HUES6 (cell line): ENCODE measurements around the gene ATF7.
"Not testable (repeated sequence)": the region's sequence is repeated elsewhere in the genome, so short reads cannot be mapped to it uniquely, and the experiment has no call there.

Source experiments
- H3K27ac ChIP-seq: 2 replicates; pipeline ENCODE4 v1.7.0; 2013; ENCODE audit warnings: low read depth, mild to moderate bottlenecking, low read length, inconsistent platforms
- H3K27me3 ChIP-seq: 2 replicates; pipeline ENCODE4 v1.6.1; 2013; ENCODE audit warnings: low read length; ENCODE audit not compliant: control insufficient read depth, insufficient read depth
- H3K36me3 ChIP-seq: 2 replicates; pipeline ENCODE4 v1.6.1; 2013; ENCODE audit warnings: low read length; ENCODE audit not compliant: control insufficient read depth, insufficient read depth
- H3K4me1 ChIP-seq: 2 replicates; pipeline ENCODE4 v1.6.1; 2013; ENCODE audit warnings: low read length; ENCODE audit not compliant: control insufficient read depth, insufficient read depth
- H3K4me3 ChIP-seq: 2 replicates; pipeline ENCODE4 v1.5.1; 2013; ENCODE audit warnings: low read depth, low read length
- H3K9ac ChIP-seq: one replicate; pipeline ENCODE4 v1.6.1; 2013; ENCODE audit warnings: mild to moderate bottlenecking, low read length
- H3K9me3 ChIP-seq: 2 replicates; pipeline ENCODE4 v1.6.1; 2013; ENCODE audit warnings: low read depth, low read length; ENCODE audit not compliant: control insufficient read depth, insufficient read depth

The ATF7 gene

GRCh38 chr12:53611304-53611703 lies 14.9 kb downstream of the ATF7 start:
- Histone ChIP-seq H3K36me3 (no peaks in the 10 kb centered on the region), H3K27me3 (no peaks in the 10 kb centered on the region), H3K9me3 (no peaks in the 10 kb centered on the region), H3K27ac (no peak overlapping the region), H3K4me1 (no peaks in the 10 kb centered on the region), H3K9ac (no peak overlapping the region), H3K4me3 (no peak overlapping the region)

- not testable (repeated sequence) for H3K36me3 ChIP-seq, H3K4me3 ChIP-seq, H3K9ac ChIP-seq, H3K27me3 ChIP-seq, H3K9me3 ChIP-seq, H3K27ac ChIP-seq
- peaks cover 20% of the 10 kb centered on the region for H3K4me1 ChIP-seq
Measured at GRCh38 chr12:53606688-53607087, 19.5 kb downstream of the ATF7 start.

DNA sequence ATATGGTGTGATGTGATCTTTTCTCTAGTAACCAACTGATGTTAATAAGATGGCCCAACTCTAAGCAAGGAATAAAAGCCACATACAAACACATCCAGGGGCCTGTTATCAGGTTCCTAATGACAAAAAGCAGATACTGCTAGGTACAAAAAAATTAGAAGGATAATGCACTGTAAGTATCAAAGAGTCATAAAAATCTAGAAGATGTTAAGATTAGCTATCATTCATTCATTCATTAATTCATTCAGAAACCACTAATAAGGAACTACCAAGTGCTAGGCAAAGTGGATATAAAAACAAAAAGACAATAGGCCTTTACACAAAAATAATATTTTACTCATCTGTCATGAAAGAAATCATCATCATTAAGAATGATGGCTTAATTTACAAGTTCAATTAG lies 21.6 kb downstream of the ATF7 start:
- Histone ChIP-seq H3K9me3 (no peaks in the 10 kb centered on the region), H3K27ac (no peak overlapping the region), H3K4me1 (peaks cover 20% of the 10 kb centered on the region)

GRCh38 chr12:53603804-53604203 lies 22.4 kb downstream of the ATF7 start:
- Histone ChIP-seq H3K9ac (no peak overlapping the region), H3K36me3 (no peaks in the 10 kb centered on the region), H3K4me3 (no peak overlapping the region), H3K27ac (no peak overlapping the region), H3K27me3 (no peaks in the 10 kb centered on the region), H3K9me3 (no peaks in the 10 kb centered on the region), H3K4me1 (peaks cover 20% of the 10 kb centered on the region)

More for the DNA sequence above, 21.6 kb downstream of the ATF7 start:
- H3K4me3 ChIP-seq = no peak overlapping the region
- H3K9ac ChIP-seq = no peak overlapping the region
- H3K36me3 ChIP-seq = no peaks in the 10 kb centered on the region
- H3K27me3 ChIP-seq = no peaks in the 10 kb centered on the region

DNA sequence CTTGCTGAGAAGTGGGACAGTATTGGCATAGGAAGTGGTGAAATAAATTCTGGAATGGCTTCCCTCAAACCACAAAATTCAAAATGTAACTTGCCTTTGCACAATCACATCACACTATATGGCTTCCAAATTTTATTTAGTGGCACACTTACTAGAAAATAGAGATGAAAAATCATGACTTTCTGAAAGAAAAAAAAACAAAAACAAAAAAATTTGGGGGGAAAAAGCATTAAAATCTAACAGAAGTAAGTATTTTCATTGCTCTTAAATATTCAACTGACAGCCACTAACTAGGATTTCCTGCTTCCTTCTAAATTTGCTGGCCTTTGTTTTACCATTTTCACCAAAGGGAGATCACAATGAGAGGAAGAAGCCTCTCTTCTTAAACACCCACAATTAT lies 23.0 kb downstream of the ATF7 start:
- peaks cover 20% of the 10 kb centered on the region for H3K4me1 ChIP-seq
- H3K27ac ChIP-seq = no peak overlapping the region
- H3K4me3 ChIP-seq = no peak overlapping the region
- H3K9ac ChIP-seq = no peak overlapping the region
- H3K36me3 ChIP-seq = no peaks in the 10 kb centered on the region
- H3K9me3 ChIP-seq = no peaks in the 10 kb centered on the region
- no peaks in the 10 kb centered on the region for H3K27me3 ChIP-seq

DNA sequence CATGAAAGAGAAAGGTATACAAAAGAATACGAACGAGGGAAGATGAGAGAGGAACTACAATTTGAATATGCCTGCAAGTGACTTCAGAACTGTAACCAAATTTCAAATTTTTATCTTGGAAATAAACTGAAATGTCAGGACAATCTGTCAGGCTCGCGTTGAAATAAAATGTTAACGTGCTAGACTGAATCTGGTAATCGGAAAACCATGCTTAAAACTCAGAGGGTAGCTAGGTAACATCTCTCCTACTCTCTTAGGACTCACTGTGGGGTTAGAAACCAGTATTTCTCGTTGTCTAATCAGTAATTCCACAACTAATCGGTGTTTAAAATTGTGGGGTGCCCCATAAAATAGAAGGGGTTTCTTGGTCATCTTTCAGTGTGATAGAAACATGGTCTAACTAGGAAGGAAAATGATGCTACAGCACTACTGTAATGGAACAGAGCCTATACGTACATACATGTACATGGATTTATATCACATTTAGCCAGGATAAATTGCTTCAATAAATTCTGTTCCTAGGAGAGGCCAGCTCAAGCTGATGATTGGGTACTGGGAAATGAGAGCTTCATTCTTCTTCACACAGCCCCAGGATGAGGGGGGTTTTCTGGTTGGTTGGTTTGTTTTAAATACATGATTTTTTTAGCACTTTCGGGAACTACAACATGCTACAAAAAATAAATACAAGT lies 23.9 kb downstream of the ATF7 start:
- Histone ChIP-seq H3K27ac (no peak overlapping the region), H3K4me1 (peaks cover 20% of the 10 kb centered on the region), H3K36me3 (no peaks in the 10 kb centered on the region), H3K27me3 (no peaks in the 10 kb centered on the region), H3K9ac (no peak overlapping the region), H3K9me3 (no peaks in the 10 kb centered on the region), H3K4me3 (no peak overlapping the region)

GRCh38 chr12:53601296-53601847 lies 24.8 kb downstream of the ATF7 start:
- no peak overlapping the region for H3K27ac ChIP-seq

DNA sequence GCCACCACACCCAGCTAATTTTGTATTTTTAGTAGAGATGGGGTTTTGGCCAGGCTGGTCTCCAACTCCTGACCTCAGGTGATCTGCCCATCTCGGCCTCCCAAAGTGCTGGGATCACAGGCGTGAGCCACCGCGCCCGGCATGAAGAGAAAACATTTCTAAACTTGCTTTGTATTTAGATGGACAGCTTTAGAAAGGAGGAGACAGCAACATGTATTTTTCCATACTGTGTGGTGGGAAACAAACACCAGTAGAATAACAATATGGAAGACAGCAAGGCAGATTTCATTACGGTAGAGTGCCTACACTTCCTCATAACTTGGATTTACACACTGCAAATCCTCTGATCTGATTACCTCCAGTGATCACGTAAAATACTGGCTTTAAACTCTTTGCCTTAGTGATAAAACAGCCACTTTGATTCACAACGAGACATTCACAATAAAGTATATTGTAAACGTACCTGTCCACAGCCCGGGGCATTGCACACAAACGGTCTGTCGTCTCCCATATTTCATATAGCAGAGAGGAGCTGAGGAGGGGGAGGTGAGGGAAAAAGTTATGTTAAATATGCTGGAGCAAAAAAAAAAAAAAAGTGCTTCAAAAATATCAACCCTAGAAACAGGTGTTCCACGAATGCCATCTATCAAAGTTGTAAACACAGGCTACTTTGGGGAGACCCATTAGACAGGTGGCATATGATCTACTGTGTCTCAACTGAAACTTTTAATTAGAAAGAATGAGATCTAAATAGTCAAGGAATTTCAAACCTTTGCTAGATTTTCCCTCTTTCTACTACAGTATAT lies 25.5 kb downstream of the ATF7 start:
- Histone ChIP-seq H3K9ac (no peak overlapping the region), H3K4me3 (no peak overlapping the region), H3K27me3 (no peaks in the 10 kb centered on the region), H3K27ac (no peak overlapping the region), H3K9me3 (no peaks in the 10 kb centered on the region), H3K4me1 (peaks cover 20% of the 10 kb centered on the region), H3K36me3 (no peaks in the 10 kb centered on the region)

More at GRCh38 chr12:53601296-53601847, 24.8 kb downstream of the ATF7 start:
- Histone ChIP-seq H3K9me3 (no peaks in the 10 kb centered on the region), H3K27me3 (no peaks in the 10 kb centered on the region), H3K36me3 (no peaks in the 10 kb centered on the region), H3K9ac (no peak overlapping the region), H3K4me1 (peaks cover 20% of the 10 kb centered on the region), H3K4me3 (no peak overlapping the region)

DNA sequence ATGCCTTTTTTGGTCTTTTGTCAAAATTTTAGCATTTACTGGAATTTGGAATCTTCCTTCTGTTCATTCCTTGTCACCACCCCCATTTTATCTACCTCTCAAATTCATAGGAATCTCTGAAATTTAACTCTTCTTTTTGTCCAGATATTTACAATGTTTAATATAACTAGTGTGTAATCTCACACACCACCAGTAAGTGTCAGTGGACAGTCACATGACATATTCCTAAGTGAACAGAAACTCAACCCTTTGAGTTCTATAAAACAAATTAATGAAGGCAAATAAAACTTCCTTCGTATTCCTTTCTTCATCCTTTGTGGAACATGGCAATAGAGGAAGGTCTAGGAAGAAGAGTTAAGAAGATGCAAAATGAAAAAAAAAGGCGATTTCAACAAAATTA lies 26.6 kb downstream of the ATF7 start:
- Histone ChIP-seq H3K9me3 (no peaks in the 10 kb centered on the region), H3K27ac (no peak overlapping the region), H3K4me3 (no peak overlapping the region), H3K27me3 (no peaks in the 10 kb centered on the region), H3K36me3 (no peaks in the 10 kb centered on the region), H3K4me1 (peaks cover 20% of the 10 kb centered on the region), H3K9ac (no peak overlapping the region)

DNA sequence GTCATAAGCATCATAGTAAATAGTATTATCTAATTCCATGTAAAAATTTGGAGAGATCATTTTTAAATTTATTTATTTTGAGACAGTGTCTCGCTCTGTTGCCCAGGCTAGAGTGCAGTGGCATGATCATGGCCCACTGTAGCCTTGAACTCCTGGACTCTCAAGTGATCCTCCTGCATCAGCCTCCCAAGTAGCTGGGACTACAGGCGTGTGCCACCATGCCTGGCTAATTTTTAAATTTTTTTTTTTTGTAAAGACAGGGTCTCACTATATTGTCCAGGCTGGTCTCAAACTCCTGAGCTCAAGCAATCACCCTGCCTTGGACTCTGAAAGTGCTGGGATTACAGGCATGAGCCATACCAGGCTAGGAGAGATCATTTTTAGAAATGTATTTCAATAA lies 27.2 kb downstream of the ATF7 start:
- H3K9me3 ChIP-seq, H3K27me3 ChIP-seq, H3K27ac ChIP-seq, H3K9ac ChIP-seq, H3K4me3 ChIP-seq, H3K36me3 ChIP-seq: not testable (repeated sequence)
- H3K4me1 ChIP-seq = peaks cover 17% of the 10 kb centered on the region

- H3K27ac ChIP-seq = no peak overlapping the region
- no peaks in the 10 kb centered on the region for H3K9me3 ChIP-seq
- no peak overlapping the region for H3K4me3 ChIP-seq
- H3K9ac ChIP-seq = no peak overlapping the region
- H3K4me1 ChIP-seq = peaks cover 3% of the 10 kb centered on the region; the same call in 1 of the 2 replicates
- H3K36me3 ChIP-seq = no peaks in the 10 kb centered on the region
- H3K27me3 ChIP-seq = no peaks in the 10 kb centered on the region
Measured at GRCh38 chr12:53596920-53597363, 29.2 kb downstream of the ATF7 start.
